ENCODE data around the gene PLEK2.

Gene PLEK2

DNA sequence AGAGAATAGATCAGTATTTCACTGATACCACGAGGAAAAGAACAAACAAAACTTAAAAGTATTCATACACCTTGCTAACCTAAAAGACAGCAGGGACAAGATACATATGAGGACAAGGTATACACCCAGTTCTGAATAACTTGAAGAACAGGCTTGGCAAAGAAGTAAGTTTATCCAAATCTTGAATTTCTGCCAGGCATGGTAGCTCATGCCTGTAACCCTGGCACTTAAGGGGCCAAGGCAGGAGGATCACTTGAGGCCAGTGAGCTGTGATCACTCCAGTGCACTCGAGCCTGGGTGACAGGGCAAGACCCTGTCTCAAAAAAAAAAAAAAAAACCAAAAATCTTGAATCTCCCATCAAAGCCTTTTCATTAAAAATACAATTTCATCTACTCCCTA, 26.8 kb downstream of the PLEK2 start:
- 100% methylated on average over 2 of the region's 2 CpGs for WGBS
- Histone ChIP-seq H3K23ac (ENCODE audit: low read length in 2 of 2) (no peak overlapping the region), H3K18ac (ENCODE audit: low read depth in 1 of 2, low read length in 2 of 2) (no peak overlapping the region), H3K27me3 (ENCODE audit: control insufficient read depth in 1 of 2, insufficient read depth in 1 of 2, low read length in 2 of 2) (no peaks in the 10 kb centered on the region), H3K4me2 (ENCODE audit: low read length, poor library complexity, severe bottlenecking) (no peak overlapping the region), H2BK15ac (ENCODE audit: low read depth, poor library complexity, severe bottlenecking) (no peak overlapping the region), H3K4ac (ENCODE audit: low read depth in 1 of 2, low read length in 2 of 2) (no peak overlapping the region), H2AFZ (ENCODE audit: low read depth, low read length) (no peak overlapping the region), H2AK5ac (ENCODE audit: low read length, severe bottlenecking) (no peak overlapping the region), H3K4me3 (ENCODE audit: insufficient read depth in 1 of 2, low read depth in 1 of 2, low read length in 2 of 2) (no peak overlapping the region), H4K91ac (ENCODE audit: low read length) (no peak overlapping the region), H2BK5ac (ENCODE audit: low read depth, low read length, poor library complexity, severe bottlenecking) (no peak overlapping the region), H3K27ac (ENCODE audit: low read length, poor library complexity, severe bottlenecking) (no peak overlapping the region), H3K36me3 (ENCODE audit: control insufficient read depth in 1 of 2, insufficient read depth in 2 of 2, low read depth in 1 of 2, low read length in 2 of 2) (peaks cover 8 to 67% of the 10 kb centered on the region in 2 experiments), H2BK12ac (ENCODE audit: low read length in 2 of 2) (no peak overlapping the region), H3K9ac (ENCODE audit: low read length) (no peak overlapping the region), H3K4me1 (ENCODE audit: control insufficient read depth, insufficient read depth, low read depth, low read length) (peaks cover 1% of the 10 kb centered on the region), H2BK120ac (ENCODE audit: low read depth, low read length) (no peak overlapping the region), H3K14ac (ENCODE audit: low read length in 2 of 2) (no peak overlapping the region), H4K8ac (ENCODE audit: low read length) (no peak overlapping the region), H3K9me3 (ENCODE audit: control insufficient read depth, low read length) (no peaks in the 10 kb centered on the region), H3K79me1 (replicated peaks; ENCODE audit: low read length, poor library complexity, severe bottlenecking) (no peaks in the 10 kb centered on the region)
- no peak for DNase-seq

DNA sequence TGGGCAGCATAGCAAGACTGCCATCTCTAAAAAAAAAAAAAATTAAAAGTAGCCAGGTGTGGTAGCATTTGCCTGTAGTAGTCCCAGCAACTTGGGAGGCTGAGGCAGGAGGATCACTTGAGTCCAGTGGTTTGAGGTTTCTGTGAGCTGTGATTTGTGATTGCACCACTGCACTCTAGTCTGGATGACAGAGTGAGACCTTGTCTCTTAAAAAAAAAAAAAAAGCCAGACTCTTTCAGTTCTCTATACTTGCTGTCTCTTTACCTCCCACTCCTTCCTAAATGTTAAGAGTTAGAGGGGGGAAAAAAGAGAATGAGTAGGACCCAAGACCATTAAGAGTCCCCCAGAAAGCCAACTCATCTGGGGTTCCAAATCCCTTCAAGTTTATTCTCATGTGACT, 34.0 kb downstream of the PLEK2 start:
- Histone ChIP-seq H3K18ac (ENCODE audit: low read depth in 1 of 2, low read length in 2 of 2) (no peak overlapping the region), H3K9me3 (ENCODE audit: control insufficient read depth, low read length) (no peaks in the 10 kb centered on the region), H3K4me2 (ENCODE audit: low read length, poor library complexity, severe bottlenecking) (no peak overlapping the region), H2AK5ac (ENCODE audit: low read length, severe bottlenecking) (no peak overlapping the region), H2BK120ac (ENCODE audit: low read depth, low read length) (no peak overlapping the region), H4K91ac (ENCODE audit: low read length) (no peak overlapping the region), H3K4ac (ENCODE audit: low read depth in 1 of 2, low read length in 2 of 2) (no peak overlapping the region), H2BK12ac (ENCODE audit: low read length in 2 of 2) (no peak overlapping the region), H2AFZ (ENCODE audit: low read depth, low read length) (no peak overlapping the region), H3K79me1 (replicated peaks; ENCODE audit: low read length, poor library complexity, severe bottlenecking) (peaks cover 11% of the 10 kb centered on the region), H3K23ac (ENCODE audit: low read length in 2 of 2) (no peak overlapping the region), H3K9ac (ENCODE audit: low read length) (no peak overlapping the region), H3K27me3 (ENCODE audit: control insufficient read depth in 1 of 2, insufficient read depth in 1 of 2, low read length in 2 of 2) (no peaks in the 10 kb centered on the region), H3K4me1 (ENCODE audit: control insufficient read depth, insufficient read depth, low read depth, low read length) (no peaks in the 10 kb centered on the region), H2BK5ac (ENCODE audit: low read depth, low read length, poor library complexity, severe bottlenecking) (no peak overlapping the region), H3K27ac (ENCODE audit: low read length, poor library complexity, severe bottlenecking) (no peak overlapping the region), H3K14ac (ENCODE audit: low read length in 2 of 2) (no peak overlapping the region), H4K8ac (ENCODE audit: low read length) (no peak overlapping the region), H3K4me3 (ENCODE audit: insufficient read depth in 1 of 2, low read depth in 1 of 2, low read length in 2 of 2) (no peak overlapping the region), H2BK15ac (ENCODE audit: low read depth, poor library complexity, severe bottlenecking) (no peak overlapping the region), H3K36me3 (ENCODE audit: control insufficient read depth in 1 of 2, insufficient read depth in 2 of 2, low read depth in 1 of 2, low read length in 2 of 2) (peaks cover 3 to 96% of the 10 kb centered on the region in 2 experiments)
- no peak for DNase-seq

DNA sequence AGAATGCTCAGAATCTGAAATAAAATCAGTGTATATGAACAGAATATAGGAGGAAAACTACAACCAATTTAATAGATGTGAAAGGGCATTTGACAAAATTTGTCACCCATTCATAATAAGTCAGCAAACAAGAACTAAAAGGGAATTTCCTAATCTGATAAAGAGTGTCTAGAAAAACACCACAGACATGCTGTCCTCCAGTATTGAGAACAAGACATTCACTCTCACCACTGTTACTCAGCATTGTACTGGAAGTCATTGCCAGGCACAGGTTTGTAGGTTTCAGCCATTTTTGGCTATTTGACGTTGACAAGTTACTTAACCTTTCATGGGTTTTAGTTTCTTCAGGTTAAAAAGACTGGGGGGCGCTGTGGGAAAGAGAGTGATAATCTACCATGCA, 38.6 kb downstream of the PLEK2 start:
- Histone ChIP-seq H4K91ac (ENCODE audit: low read length) (no peak overlapping the region), H4K8ac (ENCODE audit: low read length) (no peak overlapping the region), H3K79me1 (replicated peaks; ENCODE audit: low read length, poor library complexity, severe bottlenecking) (peaks cover 18% of the 10 kb centered on the region), H3K36me3 (ENCODE audit: control insufficient read depth in 1 of 2, insufficient read depth in 2 of 2, low read depth in 1 of 2, low read length in 2 of 2) (peaks cover 5 to 92% of the 10 kb centered on the region in 2 experiments), H3K4ac (ENCODE audit: low read depth in 1 of 2, low read length in 2 of 2) (no peak overlapping the region), H2AFZ (ENCODE audit: low read depth, low read length) (no peak overlapping the region), H3K4me1 (ENCODE audit: control insufficient read depth, insufficient read depth, low read depth, low read length) (no peaks in the 10 kb centered on the region), H3K4me2 (ENCODE audit: low read length, poor library complexity, severe bottlenecking) (no peak overlapping the region), H2BK5ac (ENCODE audit: low read depth, low read length, poor library complexity, severe bottlenecking) (no peak overlapping the region), H3K27ac (ENCODE audit: low read length, poor library complexity, severe bottlenecking) (no peak overlapping the region), H3K4me3 (ENCODE audit: insufficient read depth in 1 of 2, low read depth in 1 of 2, low read length in 2 of 2) (no peak overlapping the region), H3K27me3 (ENCODE audit: control insufficient read depth in 1 of 2, insufficient read depth in 1 of 2, low read length in 2 of 2) (no peaks in the 10 kb centered on the region), H2BK15ac (ENCODE audit: low read depth, poor library complexity, severe bottlenecking) (no peak overlapping the region), H3K23ac (ENCODE audit: low read length in 2 of 2) (no peak overlapping the region), H3K9me3 (ENCODE audit: control insufficient read depth, low read length) (no peaks in the 10 kb centered on the region), H2BK120ac (ENCODE audit: low read depth, low read length) (no peak overlapping the region), H3K9ac (ENCODE audit: low read length) (no peak overlapping the region), H2AK5ac (ENCODE audit: low read length, severe bottlenecking) (no peak overlapping the region), H3K18ac (ENCODE audit: low read depth in 1 of 2, low read length in 2 of 2) (no peak overlapping the region), H2BK12ac (ENCODE audit: low read length in 2 of 2) (no peak overlapping the region), H3K14ac (ENCODE audit: low read length in 2 of 2) (no peak overlapping the region)
- DNase-seq, result no peak
- 87% methylated on average over 2 of the region's 2 CpGs for WGBS

DNA sequence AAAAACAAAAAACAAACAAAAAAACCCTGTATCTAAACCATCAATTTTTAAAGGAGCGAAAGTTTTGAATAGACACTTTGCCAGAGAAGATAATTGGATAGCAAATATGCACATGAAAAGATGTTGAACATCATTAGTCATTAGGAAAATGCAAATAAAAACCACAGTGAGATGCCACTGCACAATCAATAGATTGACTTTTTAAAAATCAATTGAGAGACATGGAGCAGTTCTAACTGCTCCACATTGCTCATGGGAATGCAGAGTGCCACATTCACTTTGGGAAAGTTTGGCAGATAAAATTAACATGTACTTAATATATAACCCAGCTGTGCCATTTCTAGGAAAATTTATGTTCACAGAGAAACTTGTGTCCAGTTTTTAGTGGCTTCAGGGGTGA, 39.1 kb downstream of the PLEK2 start:
- Histone ChIP-seq H3K4ac (ENCODE audit: low read depth in 1 of 2, low read length in 2 of 2) (no peak overlapping the region), H2AK5ac (ENCODE audit: low read length, severe bottlenecking) (no peak overlapping the region), H3K9ac (ENCODE audit: low read length) (no peak overlapping the region), H3K4me2 (ENCODE audit: low read length, poor library complexity, severe bottlenecking) (no peak overlapping the region), H3K27me3 (ENCODE audit: control insufficient read depth in 1 of 2, insufficient read depth in 1 of 2, low read length in 2 of 2) (no peaks in the 10 kb centered on the region), H2BK12ac (ENCODE audit: low read length in 2 of 2) (no peak overlapping the region), H4K8ac (ENCODE audit: low read length) (no peak overlapping the region), H3K18ac (ENCODE audit: low read depth in 1 of 2, low read length in 2 of 2) (no peak overlapping the region), H3K36me3 (ENCODE audit: control insufficient read depth in 1 of 2, insufficient read depth in 2 of 2, low read depth in 1 of 2, low read length in 2 of 2) (peaks cover 10 to 93% of the 10 kb centered on the region in 2 experiments), H3K14ac (ENCODE audit: low read length in 2 of 2) (no peak overlapping the region), H3K23ac (ENCODE audit: low read length in 2 of 2) (no peak overlapping the region), H3K79me1 (replicated peaks; ENCODE audit: low read length, poor library complexity, severe bottlenecking) (peaks cover 22% of the 10 kb centered on the region), H2AFZ (ENCODE audit: low read depth, low read length) (no peak overlapping the region), H2BK120ac (ENCODE audit: low read depth, low read length) (no peak overlapping the region), H2BK15ac (ENCODE audit: low read depth, poor library complexity, severe bottlenecking) (no peak overlapping the region), H3K4me1 (ENCODE audit: control insufficient read depth, insufficient read depth, low read depth, low read length) (no peaks in the 10 kb centered on the region), H3K4me3 (ENCODE audit: insufficient read depth in 1 of 2, low read depth in 1 of 2, low read length in 2 of 2) (no peak overlapping the region), H4K91ac (ENCODE audit: low read length) (no peak overlapping the region), H3K9me3 (ENCODE audit: control insufficient read depth, low read length) (no peaks in the 10 kb centered on the region), H2BK5ac (ENCODE audit: low read depth, low read length, poor library complexity, severe bottlenecking) (no peak overlapping the region), H3K27ac (ENCODE audit: low read length, poor library complexity, severe bottlenecking) (no peak overlapping the region)
- DNase-seq, result no peak
- WGBS, result 100% methylated on average over 1 of the region's 1 CpG
